Trophoblast cell (in vitro differentiated cells and primary cell): Measurements from ENCODE around the gene PTH1R.

Experiments used
- DNase-seq, 2 donors: peaks; one replicate each; pipeline ENCODE4 v3.0.0-alpha.2; 2016
- H2AFZ ChIP-seq: 2 replicates; pipeline ENCODE4 v1.6.1; 2013; ENCODE audit warnings: low read length, moderate library complexity, mild to moderate bottlenecking; ENCODE audit not compliant: insufficient read depth, poor library complexity
- H2AK5ac ChIP-seq: 2 replicates; pipeline ENCODE4 v1.6.1; 2013; ENCODE audit warnings: mild to moderate bottlenecking, low read length
- H2BK120ac ChIP-seq: 2 replicates; pipeline ENCODE4 v1.6.1; 2013; ENCODE audit warnings: low read length, mild to moderate bottlenecking, moderate library complexity; ENCODE audit not compliant: insufficient read depth, poor library complexity
- H2BK12ac ChIP-seq: 2 replicates; pipeline ENCODE4 v1.6.1; 2013; ENCODE audit warnings: mild to moderate bottlenecking, low read length, moderate library complexity
- H2BK5ac ChIP-seq: 2 replicates; pipeline ENCODE4 v1.6.1; 2013; ENCODE audit warnings: low read length, low read depth, moderate library complexity, mild to moderate bottlenecking; ENCODE audit not compliant: poor library complexity
- H3K14ac ChIP-seq: 2 replicates; pipeline ENCODE4 v1.6.1; 2013; ENCODE audit warnings: mild to moderate bottlenecking, low read length
- H3K18ac ChIP-seq: 2 replicates; pipeline ENCODE4 v1.6.1; 2013; ENCODE audit warnings: mild to moderate bottlenecking, low read length
- H3K23ac ChIP-seq: 2 replicates; pipeline ENCODE4 v1.6.1; 2013; ENCODE audit warnings: low read length
- H3K27ac ChIP-seq: 2 replicates; pipeline ENCODE4 v1.5.1; 2013; ENCODE audit warnings: low read depth, mild to moderate bottlenecking, inconsistent platforms, low read length, moderate library complexity
- H3K27me3 ChIP-seq: 2 replicates; pipeline ENCODE4 v1.6.1; 2013; ENCODE audit warnings: inconsistent platforms, mild to moderate bottlenecking, low read length, moderate library complexity; ENCODE audit not compliant: insufficient read depth
- H3K36me3 ChIP-seq, 2 experiments: 1 replicate in 1 of 2; 2 replicates in 1 of 2; pipeline ENCODE4 v1.6.1; 2013; ENCODE audit warnings: low read length in 2 of 2, mild to moderate bottlenecking in 2 of 2, moderate library complexity in 1 of 2; ENCODE audit not compliant: insufficient read depth in 2 of 2, control insufficient read depth in 1 of 2
- H3K4ac ChIP-seq: 2 replicates; pipeline ENCODE4 v1.6.1; 2013; ENCODE audit warnings: low read depth, mild to moderate bottlenecking, low read length, moderate library complexity
- H3K4me1 ChIP-seq, 2 experiments: 1 replicate in 1 of 2; 2 replicates in 1 of 2; pipeline ENCODE4 v1.6.1; 2013; ENCODE audit warnings: low read length in 2 of 2, mild to moderate bottlenecking in 2 of 2, moderate library complexity in 1 of 2; ENCODE audit not compliant: insufficient read depth in 2 of 2, control insufficient read depth in 1 of 2
- H3K4me2 ChIP-seq: 2 replicates; pipeline ENCODE4 v1.6.1; 2013; ENCODE audit warnings: inconsistent platforms, mild to moderate bottlenecking, low read length, moderate library complexity
- H3K4me3 ChIP-seq: 2 replicates; pipeline ENCODE4 v1.5.1; 2013; ENCODE audit warnings: mild to moderate bottlenecking, low read depth, low read length, inconsistent platforms
- H3K79me1 ChIP-seq: one replicate; pipeline ENCODE4 v1.6.1; 2013; ENCODE audit warnings: low read length
- H3K79me2 ChIP-seq: 2 replicates; pipeline ENCODE4 v1.6.1; 2013; ENCODE audit warnings: low read length, mild to moderate bottlenecking; ENCODE audit not compliant: control insufficient read depth, insufficient read depth, poor library complexity
- H3K9ac ChIP-seq: 2 replicates; pipeline ENCODE4 v1.6.1; 2013; ENCODE audit warnings: mild to moderate bottlenecking, low read length
- H3K9me3 ChIP-seq: 2 replicates; pipeline ENCODE4 v1.6.1; 2013; ENCODE audit warnings: low read depth, mild to moderate bottlenecking, control low read depth, inconsistent platforms, low read length; ENCODE audit not compliant: insufficient read depth
- H4K12ac ChIP-seq: 2 replicates; pipeline ENCODE4 v1.6.1; 2013; ENCODE audit warnings: low read depth, mild to moderate bottlenecking, low read length, moderate library complexity
- H4K8ac ChIP-seq: 2 replicates; pipeline ENCODE4 v1.6.1; 2013; ENCODE audit warnings: low read depth, mild to moderate bottlenecking, low read length, moderate library complexity
- H4K91ac ChIP-seq: one replicate; pipeline ENCODE4 v1.6.1; 2013; ENCODE audit warnings: low read depth, mild to moderate bottlenecking, low read length, moderate library complexity
- WGBS: extraction: QIAGEN DNeasy Blood & Tissue Kit; methylation state at CpG from one replicate; pipeline ENCODE4 v1.1.7; 2013; ENCODE audit warnings: missing lambda C conversion rate; ENCODE audit not compliant: insufficient read length, insufficient coverage; ENCODE audit errors: extremely low coverage; 5-methylcytosine and 5-hydroxymethylcytosine counted together

The PTH1R gene

GRCh38 chr3:46892285-46893145 lies 15.0 kb downstream of the PTH1R start:
- DNase-seq, result peak; percentile 30 to 52
- Histone ChIP-seq H3K36me3 (no peaks in the 10 kb centered on the region), H4K8ac (no peak overlapping the region), H3K79me2 (peaks cover 2% of the 10 kb centered on the region), H3K4me3 (peak overlapping the region; percentile 34), H3K27ac (no peak overlapping the region), H3K14ac (no peak overlapping the region), H2AFZ (peak overlapping the region; percentile 6), H4K91ac (no peak overlapping the region), H2BK120ac (no peak overlapping the region), H3K18ac (no peak overlapping the region), H3K4me1 (peaks cover 5 to 8% of the 10 kb centered on the region in 2 experiments), H3K27me3 (peaks cover 11% of the 10 kb centered on the region), H3K9me3 (peaks cover 2% of the 10 kb centered on the region), H2BK12ac (no peak overlapping the region), H3K9ac (no peak overlapping the region), H3K79me1 (no peaks in the 10 kb centered on the region), H2AK5ac (no peak overlapping the region), H4K12ac (peak overlapping the region; percentile 6), H2BK5ac (no peak overlapping the region), H3K4me2 (peak overlapping the region; percentile 63), H3K4ac (no peak overlapping the region), H3K23ac (no peak overlapping the region)
- no CpG with 5 or more reads among the region's 58 CpGs for WGBS

DNA sequence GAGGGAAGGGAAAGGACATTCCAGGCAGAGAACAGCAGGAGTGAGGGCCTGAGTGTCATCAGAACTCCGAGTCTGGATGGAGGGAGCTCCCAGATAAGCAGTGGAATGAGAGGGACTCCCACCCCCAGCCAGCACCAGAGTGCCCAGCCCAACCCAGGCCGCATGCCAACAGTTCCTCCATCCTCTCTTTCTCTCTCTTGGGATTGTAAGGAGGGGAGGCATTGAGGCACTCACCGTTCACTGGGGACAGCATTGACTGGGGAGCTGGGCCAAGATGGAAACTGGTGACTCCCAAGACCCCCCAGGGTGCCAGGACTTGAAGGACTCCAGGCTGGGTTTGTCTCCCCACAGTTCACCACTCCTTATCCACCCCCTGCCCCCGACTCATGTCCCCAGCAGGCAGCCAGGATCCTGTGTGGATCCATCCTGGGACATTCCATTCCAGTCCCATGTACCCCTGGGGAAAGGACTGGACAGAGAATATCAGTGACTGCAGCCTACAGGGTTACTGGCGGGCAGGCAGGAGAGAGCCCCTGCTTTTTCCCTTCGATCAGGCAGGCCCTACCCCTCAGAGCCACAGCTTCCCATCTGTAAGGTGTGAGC lies 15.7 kb downstream of the PTH1R start:
- H3K79me2 ChIP-seq, result peaks cover 2% of the 10 kb centered on the region
- H4K8ac ChIP-seq, result no peak overlapping the region
- H2AFZ ChIP-seq, result no peak overlapping the region
- no peak overlapping the region for H3K27ac ChIP-seq
- H3K36me3 ChIP-seq, result no peaks in the 10 kb centered on the region
- H3K4ac ChIP-seq, result no peak overlapping the region
- no peak overlapping the region for H3K18ac ChIP-seq
- H3K14ac ChIP-seq, result no peak overlapping the region
- peaks cover 11% of the 10 kb centered on the region for H3K27me3 ChIP-seq
- H3K4me2 ChIP-seq, result no peak overlapping the region
- no peak overlapping the region for H2AK5ac ChIP-seq
- no peak overlapping the region for H4K12ac ChIP-seq
- no peaks in the 10 kb centered on the region for H3K79me1 ChIP-seq
- WGBS, result no CpG with 5 or more reads among the region's 6 CpGs
- H4K91ac ChIP-seq, result no peak overlapping the region
- no peak overlapping the region for H3K4me3 ChIP-seq
- H3K9me3 ChIP-seq, result peaks cover 2% of the 10 kb centered on the region
- H2BK5ac ChIP-seq, result no peak overlapping the region
- H2BK120ac ChIP-seq, result no peak overlapping the region
- DNase-seq, result no peak
- peaks cover 5 to 8% of the 10 kb centered on the region in 2 experiments for H3K4me1 ChIP-seq
- no peak overlapping the region for H3K23ac ChIP-seq
- H3K9ac ChIP-seq, result no peak overlapping the region
- no peak overlapping the region for H2BK12ac ChIP-seq

DNA sequence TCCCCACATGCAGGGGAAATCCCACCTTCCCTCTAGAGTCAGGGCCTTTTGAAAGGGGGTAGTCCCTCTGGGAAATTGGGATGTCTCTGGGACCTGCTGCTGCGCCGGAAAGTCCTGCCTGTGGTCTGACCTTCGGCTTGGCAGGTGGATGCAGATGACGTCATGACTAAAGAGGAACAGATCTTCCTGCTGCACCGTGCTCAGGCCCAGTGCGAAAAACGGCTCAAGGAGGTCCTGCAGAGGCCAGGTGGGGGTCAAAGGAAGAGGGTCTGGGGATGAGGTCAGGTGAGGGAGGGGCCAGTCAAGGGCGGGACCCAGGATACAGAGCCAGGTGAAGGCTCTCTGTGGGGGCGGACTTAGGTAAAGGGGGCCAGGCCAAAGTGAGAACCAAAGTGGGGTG lies 16.2 kb downstream of the PTH1R start:
- H2BK120ac ChIP-seq, result no peak overlapping the region
- no peak overlapping the region for H2AFZ ChIP-seq
- H3K27ac ChIP-seq, result no peak overlapping the region
- no peak overlapping the region for H3K14ac ChIP-seq
- peaks cover 2% of the 10 kb centered on the region for H3K79me2 ChIP-seq
- H3K79me1 ChIP-seq, result no peaks in the 10 kb centered on the region
- H3K23ac ChIP-seq, result no peak overlapping the region
- no peak overlapping the region for H3K4me2 ChIP-seq
- no peak overlapping the region for H4K91ac ChIP-seq
- no CpG with 5 or more reads among the region's 9 CpGs for WGBS
- no peak overlapping the region for H3K9ac ChIP-seq
- H3K4ac ChIP-seq, result no peak overlapping the region
- peaks cover 4% of the 10 kb centered on the region for H3K9me3 ChIP-seq
- H3K27me3 ChIP-seq, result peaks cover 11% of the 10 kb centered on the region
- no peak overlapping the region for H3K4me3 ChIP-seq
- H3K18ac ChIP-seq, result no peak overlapping the region
- no peak overlapping the region for H2BK12ac ChIP-seq
- no peaks in the 10 kb centered on the region for H3K36me3 ChIP-seq
- H3K4me1 ChIP-seq, result peaks cover 5 to 8% of the 10 kb centered on the region in 2 experiments
- no peak overlapping the region for H4K8ac ChIP-seq
- H2AK5ac ChIP-seq, result no peak overlapping the region
- no peak for DNase-seq
- H4K12ac ChIP-seq, result no peak overlapping the region
- H2BK5ac ChIP-seq, result no peak overlapping the region

DNA sequence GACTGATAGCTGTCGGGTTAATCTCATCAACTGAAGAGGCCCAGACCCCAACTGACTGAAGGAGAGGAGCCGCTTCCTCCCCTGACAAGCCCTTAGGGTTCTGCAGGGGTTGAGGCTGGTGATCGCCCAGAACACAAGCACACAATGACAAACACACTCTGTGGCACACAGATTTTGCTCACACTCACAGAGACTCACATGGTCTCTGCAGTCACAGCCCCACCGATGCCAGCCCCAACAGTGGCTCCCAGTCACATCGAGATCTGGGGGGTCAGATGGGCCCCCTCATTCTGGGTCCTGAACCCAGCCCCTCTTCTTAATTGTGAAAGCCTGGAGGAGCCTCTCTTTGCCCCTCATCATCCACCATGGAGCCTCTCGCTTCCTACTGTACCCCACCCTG lies 16.7 kb downstream of the PTH1R start:
- Histone ChIP-seq H3K36me3 (no peaks in the 10 kb centered on the region), H3K4ac (no peak overlapping the region), H2BK5ac (no peak overlapping the region), H3K23ac (no peak overlapping the region), H4K91ac (no peak overlapping the region), H2BK12ac (no peak overlapping the region), H2BK120ac (no peak overlapping the region), H3K4me3 (no peak overlapping the region), H3K79me1 (no peaks in the 10 kb centered on the region), H4K12ac (no peak overlapping the region), H3K18ac (no peak overlapping the region), H3K27ac (no peak overlapping the region), H3K4me2 (no peak overlapping the region), H4K8ac (no peak overlapping the region), H3K4me1 (peaks cover 5 to 8% of the 10 kb centered on the region in 2 experiments), H3K79me2 (peaks cover 2% of the 10 kb centered on the region), H3K27me3 (peaks cover 11% of the 10 kb centered on the region), H2AK5ac (no peak overlapping the region), H3K9ac (no peak overlapping the region), H3K14ac (no peak overlapping the region), H2AFZ (no peak overlapping the region), H3K9me3 (peaks cover 4% of the 10 kb centered on the region)
- WGBS, result no CpG with 5 or more reads among the region's 6 CpGs
- no peak for DNase-seq
